GM19025 (cell line): ENCODE results near the gene MYL5.
"Not testable (repeated sequence)": the region's sequence is repeated elsewhere in the genome, so short reads cannot be mapped to it uniquely, and the experiment has no call there.

Source experiments
- ATAC-seq: cut with Tn5 transposase; IDR thresholded peaks from one replicate; pipeline ENCODE4 v1.9.1; 2021; ENCODE audit warnings: mild to moderate bottlenecking, low read depth, moderate library complexity; ENCODE audit not compliant: unreplicated experiment

MYL5 gene

GRCh38 chr4:635851-636627, 38.3 kb upstream of the MYL5 start:
- ATAC-seq: no peak

DNA sequence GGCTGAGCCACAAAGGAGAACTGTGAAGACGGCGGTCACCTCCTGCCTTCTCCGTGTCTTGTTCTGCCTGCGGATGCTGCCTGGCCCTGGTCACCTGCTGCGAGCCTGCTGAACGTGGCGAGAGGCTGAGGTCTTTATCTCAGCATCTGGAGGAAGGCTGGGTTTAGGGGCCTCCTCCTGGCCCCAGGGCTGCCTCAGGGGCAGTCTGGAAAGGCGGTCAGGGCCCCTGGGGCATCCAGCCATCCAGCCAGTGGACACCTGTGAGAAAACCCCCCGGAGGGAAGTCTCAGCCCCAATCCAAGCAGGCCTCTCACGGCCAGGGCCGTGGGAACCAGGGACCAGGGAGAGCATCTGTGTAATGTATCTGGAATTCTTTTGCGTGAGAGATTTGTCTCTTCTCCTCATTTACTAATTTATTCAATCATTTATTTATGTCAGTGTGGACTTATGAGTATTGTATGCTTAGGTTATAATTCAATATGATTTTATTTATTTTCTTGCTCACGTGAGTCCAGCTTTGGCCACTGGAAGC, 37.6 kb upstream of the MYL5 start:
- ATAC-seq: no peak

DNA sequence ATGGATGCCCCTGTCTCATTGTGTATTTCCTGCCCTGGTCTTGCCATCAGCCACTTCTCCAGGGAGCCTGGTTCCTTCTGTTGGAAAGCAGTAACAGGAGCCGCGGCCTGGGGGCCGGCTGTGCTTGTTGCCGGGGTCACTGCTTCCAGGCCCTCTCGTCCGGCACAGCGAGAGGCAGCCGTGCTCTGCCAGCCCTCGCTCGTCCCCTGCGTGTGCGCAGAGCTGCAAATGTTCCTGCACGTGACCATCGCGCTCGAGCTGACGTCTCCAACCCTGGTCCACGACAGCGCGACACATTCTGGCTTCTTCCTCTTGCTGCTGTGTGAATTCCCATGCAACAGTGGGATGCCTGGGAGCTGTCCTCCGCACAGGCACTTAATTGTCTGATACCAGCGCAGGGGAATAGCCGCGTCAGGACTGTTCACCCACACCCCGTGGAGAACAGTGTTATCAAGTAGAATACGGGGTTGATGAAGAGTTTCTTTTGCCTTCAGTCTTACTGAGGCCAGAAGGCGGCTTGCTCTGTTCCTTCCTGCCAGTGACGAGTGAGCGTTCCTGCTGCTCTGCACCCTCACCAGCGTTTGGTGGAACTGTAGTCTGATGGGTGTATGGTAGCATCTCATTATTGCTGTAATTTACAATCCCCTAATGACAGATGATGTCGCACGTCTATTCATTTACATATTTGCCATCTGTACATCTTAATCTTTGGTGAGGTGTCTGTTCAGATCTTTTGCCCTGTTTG, 36.6 kb upstream of the MYL5 start:
- no peak for ATAC-seq

GRCh38 chr4:642366-642765, 32.0 kb upstream of the MYL5 start:
- not testable (repeated sequence) for ATAC-seq

- ATAC-seq: no peak
Measured at GRCh38 chr4:646460-646859, 27.9 kb upstream of the MYL5 start.

- no peak for ATAC-seq
Measured at GRCh38 chr4:647481-647880, 26.9 kb upstream of the MYL5 start.

GRCh38 chr4:648579-649292, 25.6 kb upstream of the MYL5 start:
- ATAC-seq: no peak

DNA sequence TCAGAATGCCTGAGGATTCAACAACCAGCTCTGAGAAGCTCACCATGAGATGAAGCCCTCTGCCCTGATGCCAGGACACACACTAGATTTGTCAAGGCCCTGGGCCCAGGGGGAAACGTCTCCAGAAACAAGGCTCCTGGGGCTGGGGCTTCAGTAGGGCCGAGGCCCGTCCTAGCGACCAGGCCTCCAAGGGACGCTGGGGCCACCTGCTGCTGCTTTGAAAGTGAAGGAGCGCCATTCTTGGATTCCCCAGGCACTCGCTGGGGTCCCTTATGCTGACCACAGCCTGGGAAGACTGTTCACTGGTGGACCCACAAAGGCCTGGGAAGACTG, 25.1 kb upstream of the MYL5 start:
- no peak for ATAC-seq

DNA sequence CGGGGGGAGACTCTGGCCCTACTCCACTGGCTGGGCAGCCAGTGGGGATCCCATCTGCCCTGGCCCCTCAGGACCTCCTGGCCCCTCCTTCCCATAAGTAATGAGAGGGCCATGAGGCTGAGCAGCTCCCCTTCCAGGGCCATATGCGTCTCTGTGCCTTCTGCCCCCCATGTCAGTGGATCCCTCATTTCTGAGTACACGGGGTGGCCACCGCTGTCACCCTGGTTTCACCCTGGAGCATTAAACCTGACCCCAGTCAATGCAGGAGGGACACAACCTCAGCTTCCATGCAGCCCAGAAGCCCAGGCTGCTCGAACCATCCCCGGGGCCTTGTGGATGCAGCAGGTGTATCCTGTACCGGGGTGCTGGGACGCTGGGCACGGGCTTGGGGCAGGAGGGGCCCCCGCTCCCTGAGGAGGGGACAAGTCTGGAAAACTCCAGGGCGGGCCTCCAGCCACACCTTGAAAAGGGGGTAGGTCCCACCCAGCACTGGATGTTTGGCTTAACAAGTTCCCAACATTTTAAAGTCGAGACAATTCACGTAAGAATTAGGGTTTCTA, 24.5 kb upstream of the MYL5 start:
- ATAC-seq: no peak

- no peak for ATAC-seq
Measured at GRCh38 chr4:650461-650860, 23.9 kb upstream of the MYL5 start.

DNA sequence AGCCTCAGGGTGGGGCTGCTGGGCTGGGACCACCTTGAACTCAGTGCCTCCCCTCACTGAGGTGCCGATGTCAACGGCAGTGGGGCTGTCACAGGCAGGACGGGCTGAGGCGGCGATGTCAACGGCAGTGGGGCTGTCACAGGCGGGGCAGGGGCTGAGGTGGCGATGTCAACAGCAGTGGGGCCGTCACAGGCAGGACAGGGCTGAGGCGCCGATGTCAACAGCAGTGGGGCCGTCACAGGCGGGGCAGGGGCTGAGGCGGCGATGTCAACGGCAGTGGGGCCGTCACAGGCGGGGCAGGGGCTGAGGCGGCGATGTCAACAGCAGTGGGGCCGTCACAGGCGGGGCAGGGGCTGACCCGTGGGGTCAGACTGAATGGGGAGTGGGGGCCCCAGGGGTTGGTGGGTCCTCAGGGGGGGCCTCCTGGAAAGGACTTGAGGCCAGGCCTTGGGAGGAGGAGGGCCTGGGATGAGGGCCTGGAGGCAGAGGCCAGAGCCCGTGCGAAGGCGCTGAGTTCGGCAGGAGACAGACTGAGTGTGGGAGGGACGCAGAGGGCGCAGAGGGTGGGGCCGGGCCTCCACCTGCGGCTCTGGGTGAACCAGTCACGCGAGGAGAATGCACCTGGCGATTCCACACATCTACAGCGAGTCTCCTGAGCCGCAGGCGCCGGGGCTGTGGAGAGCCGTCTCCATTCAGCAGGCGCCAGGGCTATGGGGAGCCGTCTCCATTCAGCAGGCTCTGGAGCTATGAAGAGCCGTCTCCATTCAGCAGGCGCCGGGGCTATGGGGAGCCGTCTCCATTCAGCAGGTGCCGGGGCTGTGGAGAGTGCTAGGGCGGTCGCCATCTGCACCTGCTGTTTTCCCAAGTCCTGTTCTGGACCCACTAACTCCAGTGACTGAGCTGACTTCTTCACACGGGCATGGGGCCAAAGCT, 23.1 kb upstream of the MYL5 start:
- ATAC-seq: no peak

DNA sequence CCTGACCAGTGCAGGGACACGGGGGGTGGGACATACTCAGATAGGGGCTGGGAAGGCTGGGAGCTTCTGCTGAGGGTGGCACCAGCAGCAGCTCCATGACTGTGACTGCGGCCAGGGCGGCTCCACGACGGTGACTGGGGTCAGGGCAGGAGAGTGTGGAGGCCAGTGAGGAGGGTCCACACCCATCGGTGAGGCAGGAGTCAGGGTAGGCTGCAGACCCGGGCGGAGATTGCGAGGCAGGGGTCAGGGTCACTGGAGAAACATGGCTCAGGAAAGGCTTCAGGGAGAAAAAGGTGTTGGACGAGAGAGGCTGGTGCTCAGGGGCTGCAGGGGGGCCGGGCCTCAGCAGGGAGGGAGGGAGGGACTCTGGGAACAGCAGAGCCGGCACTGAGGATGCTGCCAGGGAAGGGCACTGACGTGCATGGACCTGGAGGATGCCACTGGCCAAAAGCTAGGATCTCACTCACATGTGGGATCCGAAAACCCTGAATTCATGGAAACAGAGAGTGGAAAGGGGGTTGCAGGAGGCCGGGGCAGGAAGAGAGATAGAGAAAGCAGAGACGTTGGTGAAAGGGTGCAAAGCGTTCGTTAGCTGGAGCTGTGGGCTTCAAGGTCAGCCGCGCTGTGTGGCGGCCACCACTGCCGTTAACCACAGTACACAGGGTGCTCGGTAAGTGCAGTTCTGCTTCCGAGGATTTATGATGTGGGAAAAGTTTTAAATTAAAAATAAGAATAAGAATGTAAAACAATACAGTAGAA, 22.3 kb upstream of the MYL5 start:
- no peak for ATAC-seq

DNA sequence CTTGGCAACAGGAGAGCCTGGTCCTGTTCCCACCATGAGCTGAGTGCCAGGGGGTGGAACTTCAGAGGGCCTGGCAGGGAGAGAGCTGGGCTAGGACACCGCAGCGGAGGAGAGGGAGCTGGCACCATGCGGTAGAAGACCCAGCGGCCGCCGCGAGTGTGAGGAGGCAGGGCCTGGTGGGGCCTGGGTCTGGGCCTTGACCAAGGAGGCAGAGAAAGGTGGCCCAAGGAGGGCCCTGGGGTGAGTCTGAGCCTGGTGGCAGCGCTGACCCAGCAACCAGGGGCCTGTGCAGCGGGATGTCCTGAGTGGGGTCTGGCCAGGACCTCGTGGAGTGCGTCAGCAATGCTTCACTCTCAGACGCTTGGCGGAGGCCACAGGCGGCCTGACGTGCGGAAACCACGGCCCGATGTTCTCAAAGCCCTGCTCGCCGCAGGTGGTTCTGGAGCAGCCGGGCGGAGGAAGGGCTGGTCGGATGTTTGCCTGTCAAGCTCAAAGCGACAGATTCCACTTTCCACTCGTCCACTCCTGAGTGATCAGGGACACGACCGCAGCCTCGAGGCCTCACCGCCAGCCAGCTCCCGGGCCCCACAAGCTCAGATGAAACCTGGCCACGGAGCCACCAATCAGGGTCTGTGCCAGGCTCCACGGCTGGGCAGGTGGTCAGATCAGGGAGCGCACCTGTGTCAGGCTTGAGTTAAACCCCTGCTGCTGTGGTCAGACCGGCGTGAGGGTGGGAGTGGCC, 21.1 kb upstream of the MYL5 start:
- no peak for ATAC-seq

DNA sequence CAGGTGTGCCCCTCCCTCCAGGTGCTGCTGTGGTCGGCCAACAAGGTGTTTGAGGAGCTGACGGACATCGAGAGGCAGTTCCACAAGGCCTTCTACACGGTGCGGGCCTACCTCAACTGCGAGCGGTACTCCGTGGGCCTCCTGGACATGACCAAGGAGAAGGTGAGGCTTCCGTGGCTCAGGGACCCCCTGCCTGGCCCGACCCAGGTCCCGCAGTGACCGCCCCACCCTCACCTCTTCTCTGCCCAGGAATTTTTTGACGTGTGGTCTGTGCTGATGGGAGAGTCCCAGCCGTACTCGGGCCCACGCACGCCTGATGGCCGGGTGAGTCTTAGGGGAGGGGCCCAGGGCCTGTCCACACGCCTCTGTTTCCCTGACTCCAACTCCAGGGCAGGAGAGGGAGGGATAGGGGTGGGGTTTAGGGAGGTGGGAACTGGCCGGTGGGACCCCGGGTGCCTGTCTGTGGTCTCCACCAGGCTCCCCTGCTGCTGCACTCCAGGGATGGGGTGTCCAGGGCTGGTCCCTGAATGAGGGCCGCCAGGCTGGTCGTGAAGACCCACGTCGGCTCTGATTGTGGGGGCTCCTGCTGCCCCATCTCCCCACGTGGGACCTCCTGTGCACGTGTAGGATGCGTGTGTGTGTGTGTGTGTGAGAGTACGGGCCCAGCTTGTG, 20.4 kb upstream of the MYL5 start:
- no peak for ATAC-seq

- no peak for ATAC-seq
Measured at GRCh38 chr4:654503-654845, 19.9 kb upstream of the MYL5 start.

GRCh38 chr4:654871-655463, 19.4 kb upstream of the MYL5 start:
- no peak for ATAC-seq

GRCh38 chr4:655464-656151, 18.7 kb upstream of the MYL5 start:
- no peak for ATAC-seq
